ENCODE measurements around the gene CLHC1. TPM values are rescaled to one million over a fixed set of nuclear protein-coding genes. Genes with fewer than 3 reads are reported as not detected.
"Not testable (repeated sequence)": the region's sequence is repeated elsewhere in the genome, so short reads cannot be mapped to it uniquely, and the experiment has no call there.

The CLHC1 gene
- total RNA-seq, 1 donor from 2014 or later = 24.6 TPM

- no peak overlapping the region for H3K27ac ChIP-seq
- H3K4me3 ChIP-seq = no peak overlapping the region
- H3K36me3 Mint-ChIP-seq = peaks cover 27% of the 10 kb centered on the region
- H3F3A ChIP-seq (ENCODE audit: low read depth) = peaks cover 30% of the 10 kb centered on the region
- no peak for TF ChIP-seq CTCF (IDR thresholded peaks at IDR 0.05)
- no peak for TF ChIP-seq EZH2phosphoT487 (IDR thresholded peaks at IDR 0.05)
- no peak for TF ChIP-seq EZH2 (IDR thresholded peaks at IDR 0.05)
- H3K9ac ChIP-seq = no peak overlapping the region
- peaks cover 67% of the 10 kb centered on the region for H3K79me2 ChIP-seq (ENCODE audit: low read depth)
- H4K20me1 ChIP-seq (ENCODE audit: low read depth) = peaks cover 17% of the 10 kb centered on the region
- no peaks in the 10 kb centered on the region for H3K9me3 ChIP-seq (ENCODE audit: low read depth)
- H3K4me1 ChIP-seq = peaks cover 12% of the 10 kb centered on the region
- H3K36me3 ChIP-seq = peaks cover 5% of the 10 kb centered on the region
- H3K27ac Mint-ChIP-seq = no peak overlapping the region
- H3K9me3 Mint-ChIP-seq = no peaks in the 10 kb centered on the region
- H3K4me1 Mint-ChIP-seq = peaks cover 36% of the 10 kb centered on the region
- H3K4me2 ChIP-seq = no peak overlapping the region
- H3K27me3 Mint-ChIP-seq (ENCODE audit: insufficient read depth, low read depth) = peaks cover 4% of the 10 kb centered on the region
- no peaks in the 10 kb centered on the region for H3K27me3 ChIP-seq
- no peak for DNase-seq (ENCODE audit: low spot score)
- no peak overlapping the region for H3K4me3 Mint-ChIP-seq
- H2AFZ ChIP-seq (replicated peaks) = no peak overlapping the region
Measured at GRCh38 chr2:55229221-55229620, 2.9 kb downstream of the CLHC1 start.

- no peak overlapping the region for H2AFZ ChIP-seq (replicated peaks)
- no peaks in the 10 kb centered on the region for H3K9me3 ChIP-seq (ENCODE audit: low read depth)
- H3F3A ChIP-seq (ENCODE audit: low read depth) = peaks cover 30% of the 10 kb centered on the region
- H3K9ac ChIP-seq = no peak overlapping the region
- peaks cover 10% of the 10 kb centered on the region for H4K20me1 ChIP-seq (ENCODE audit: low read depth)
- H3K27ac ChIP-seq = no peak overlapping the region
- peaks cover 28% of the 10 kb centered on the region for H3K4me1 Mint-ChIP-seq
- no peak overlapping the region for H3K4me3 Mint-ChIP-seq
- H3K9me3 Mint-ChIP-seq = no peaks in the 10 kb centered on the region
- no peak for DNase-seq (ENCODE audit: low spot score)
- H3K4me1 ChIP-seq = peaks cover 7% of the 10 kb centered on the region
- H3K4me2 ChIP-seq = no peak overlapping the region
- peaks cover 57% of the 10 kb centered on the region for H3K79me2 ChIP-seq (ENCODE audit: low read depth)
- TF ChIP-seq EZH2phosphoT487 (IDR thresholded peaks at IDR 0.05) (no peak), CTCF (IDR thresholded peaks at IDR 0.05) (no peak), EZH2 (IDR thresholded peaks at IDR 0.05) (no peak)
- peaks cover 4% of the 10 kb centered on the region for H3K27me3 Mint-ChIP-seq (ENCODE audit: insufficient read depth, low read depth)
- H3K27ac Mint-ChIP-seq = no peak overlapping the region
- H3K4me3 ChIP-seq = no peak overlapping the region
- no peaks in the 10 kb centered on the region for H3K27me3 ChIP-seq
- peaks cover 22% of the 10 kb centered on the region for H3K36me3 Mint-ChIP-seq
- H3K36me3 ChIP-seq = no peaks in the 10 kb centered on the region
Measured at GRCh38 chr2:55228226-55228563, 3.9 kb downstream of the CLHC1 start.

- H3K36me3 ChIP-seq; H3K27ac ChIP-seq; H3K4me3 Mint-ChIP-seq; H3K27me3 ChIP-seq; H3K4me2 ChIP-seq; H2AFZ ChIP-seq (replicated peaks); H3K27ac Mint-ChIP-seq; H3K9me3 Mint-ChIP-seq; DNase-seq (ENCODE audit: low spot score); H3K27me3 Mint-ChIP-seq (ENCODE audit: insufficient read depth, low read depth); H3K9me3 ChIP-seq (ENCODE audit: low read depth); H3K9ac ChIP-seq; H3K4me1 ChIP-seq; H3K4me3 ChIP-seq; H4K20me1 ChIP-seq (ENCODE audit: low read depth): not testable (repeated sequence)
- Mint-ChIP-seq H3K4me1 (peaks cover 27% of the 10 kb centered on the region), H3K36me3 (peaks cover 23% of the 10 kb centered on the region)
- peaks cover 29% of the 10 kb centered on the region for H3F3A ChIP-seq (ENCODE audit: low read depth)
- H3K79me2 ChIP-seq (ENCODE audit: low read depth) = peaks cover 51% of the 10 kb centered on the region
Measured at GRCh38 chr2:55227437-55228225, 4.5 kb downstream of the CLHC1 start.

GRCh38 chr2:55225481-55226020 is 6.5 kb downstream of the CLHC1 start:
- Mint-ChIP-seq H3K4me1 (peaks cover 18% of the 10 kb centered on the region), H3K4me3 (no peak overlapping the region), H3K9me3 (no peaks in the 10 kb centered on the region), H3K27ac (peak overlapping the region; percentile 30), H3K27me3 (ENCODE audit: insufficient read depth, low read depth) (peaks cover 4% of the 10 kb centered on the region), H3K36me3 (peaks cover 28% of the 10 kb centered on the region)
- no peak overlapping the region for H2AFZ ChIP-seq (replicated peaks)
- no peaks in the 10 kb centered on the region for H3K4me1 ChIP-seq
- peaks cover 21% of the 10 kb centered on the region for H3F3A ChIP-seq (ENCODE audit: low read depth)
- no peaks in the 10 kb centered on the region for H3K9me3 ChIP-seq (ENCODE audit: low read depth)
- no peak for DNase-seq (ENCODE audit: low spot score)
- H3K4me3 ChIP-seq = no peak overlapping the region
- H3K4me2 ChIP-seq = no peak overlapping the region
- H3K27me3 ChIP-seq = no peaks in the 10 kb centered on the region
- H3K36me3 ChIP-seq = no peaks in the 10 kb centered on the region
- no peak overlapping the region for H3K9ac ChIP-seq
- TF ChIP-seq EZH2 (IDR thresholded peaks at IDR 0.05) (no peak), CTCF (IDR thresholded peaks at IDR 0.05) (no peak), EZH2phosphoT487 (IDR thresholded peaks at IDR 0.05) (no peak)
- H4K20me1 ChIP-seq (ENCODE audit: low read depth) = peaks cover 8% of the 10 kb centered on the region
- H3K79me2 ChIP-seq (ENCODE audit: low read depth) = peaks cover 37% of the 10 kb centered on the region
- no peak overlapping the region for H3K27ac ChIP-seq
